ENCODE data around the gene CHST14. TPM values are rescaled to one million over a fixed set of nuclear protein-coding genes. Genes with fewer than 3 reads are reported as not detected.

CHST14 gene
- polyA plus RNA-seq, 1 donor from 2014 or later: 0.71 TPM

- H3K9ac ChIP-seq (ENCODE audit: low read length): no peak overlapping the region
- H3F3A ChIP-seq (ENCODE audit: insufficient read depth, low read length, poor library complexity, severe bottlenecking): no peaks in the 10 kb centered on the region
- H3K27ac ChIP-seq (ENCODE audit: low read length): no peak overlapping the region
- H2AFZ ChIP-seq (ENCODE audit: low read depth, low read length): no peak overlapping the region
- H3K79me2 ChIP-seq (replicated peaks; ENCODE audit: insufficient read depth, low read length): peaks cover 12% of the 10 kb centered on the region
- TF ChIP-seq MXI1 (conservative IDR thresholded peaks at IDR 0.05; ENCODE audit: poor library complexity, severe bottlenecking) (no peak), RAD21 (conservative IDR thresholded peaks at IDR 0.05) (no peak), EZH2 (IDR thresholded peaks at IDR 0.05; ENCODE audit: borderline replicate concordance, insufficient read depth, low read length, poor library complexity, severe bottlenecking) (no peak), POLR2AphosphoS5 (IDR thresholded peaks at IDR 0.05) (no peak)
- no peaks in the 10 kb centered on the region for H3K36me3 ChIP-seq (ENCODE audit: insufficient read depth, low read length)
- no peaks in the 10 kb centered on the region for H3K27me3 ChIP-seq (ENCODE audit: insufficient read depth, low read depth, low read length)
- no peak overlapping the region for H3K4me3 ChIP-seq (ENCODE audit: low read length)
- H3K9me2 ChIP-seq (ENCODE audit: insufficient read depth, low read length): no peaks in the 10 kb centered on the region
- no peaks in the 10 kb centered on the region for H3K9me3 ChIP-seq (ENCODE audit: low read length)
- no peak overlapping the region for H3K4me2 ChIP-seq (ENCODE audit: low read length)
- H4K20me1 ChIP-seq (ENCODE audit: insufficient read depth): peaks cover 3% of the 10 kb centered on the region
Observed at GRCh38 chr15:40454904-40455391, 15.8 kb upstream of the CHST14 start.

- H3K79me2 ChIP-seq (replicated peaks; ENCODE audit: insufficient read depth, low read length): peaks cover 2% of the 10 kb centered on the region
- TF ChIP-seq POLR2AphosphoS5 (IDR thresholded peaks at IDR 0.05): no peak
- no peak for TF ChIP-seq RAD21 (conservative IDR thresholded peaks at IDR 0.05)
- no peak for TF ChIP-seq EP300 (conservative IDR thresholded peaks at IDR 0.05; ENCODE audit: poor library complexity, severe bottlenecking)
- TF ChIP-seq SMC3 (conservative IDR thresholded peaks at IDR 0.05; ENCODE audit: poor library complexity): no peak
- no peak for TF ChIP-seq EZH2 (IDR thresholded peaks at IDR 0.05; ENCODE audit: borderline replicate concordance, insufficient read depth, low read length, poor library complexity, severe bottlenecking)
- no peak overlapping the region for H2AFZ ChIP-seq (ENCODE audit: low read depth, low read length)
- H3K9ac ChIP-seq (ENCODE audit: low read length): no peak overlapping the region
- no peak overlapping the region for H3K4me2 ChIP-seq (ENCODE audit: low read length)
- H3K9me2 ChIP-seq (ENCODE audit: insufficient read depth, low read length): no peaks in the 10 kb centered on the region
- no peak overlapping the region for H3K4me3 ChIP-seq (ENCODE audit: low read length)
- no peaks in the 10 kb centered on the region for H3K36me3 ChIP-seq (ENCODE audit: insufficient read depth, low read length)
- no peaks in the 10 kb centered on the region for H3K9me3 ChIP-seq (ENCODE audit: low read length)
- H3F3A ChIP-seq (ENCODE audit: insufficient read depth, low read length, poor library complexity, severe bottlenecking): no peaks in the 10 kb centered on the region
- no peaks in the 10 kb centered on the region for H4K20me1 ChIP-seq (ENCODE audit: insufficient read depth)
- no peak overlapping the region for H3K27ac ChIP-seq (ENCODE audit: low read length)
- H3K27me3 ChIP-seq (ENCODE audit: insufficient read depth, low read depth, low read length): no peaks in the 10 kb centered on the region
Observed at GRCh38 chr15:40456299-40456712, 14.5 kb upstream of the CHST14 start.

DNA sequence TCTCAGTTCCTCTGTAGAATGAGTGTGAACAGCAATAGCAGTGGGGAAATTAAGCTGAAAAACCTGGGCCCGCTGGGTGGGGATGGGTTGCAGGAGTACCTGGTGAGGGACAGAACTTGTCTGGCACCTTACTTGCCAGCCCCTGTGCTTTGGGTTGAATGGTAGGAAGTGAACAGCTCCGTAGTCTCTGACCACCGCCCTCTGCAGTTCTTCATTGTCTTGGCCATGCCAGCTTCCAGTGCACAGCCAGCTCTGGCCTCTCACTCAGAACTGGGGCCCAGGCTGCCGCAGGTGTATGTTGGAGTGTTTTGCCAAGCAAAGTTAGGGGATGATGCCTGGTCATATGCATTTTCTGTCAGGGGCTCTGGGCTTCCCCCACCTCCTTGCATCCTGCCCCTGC, 14.0 kb upstream of the CHST14 start:
- H3K27ac ChIP-seq (ENCODE audit: low read length): no peak overlapping the region
- no peaks in the 10 kb centered on the region for H3F3A ChIP-seq (ENCODE audit: insufficient read depth, low read length, poor library complexity, severe bottlenecking)
- H2AFZ ChIP-seq (ENCODE audit: low read depth, low read length): no peak overlapping the region
- no peaks in the 10 kb centered on the region for H3K9me2 ChIP-seq (ENCODE audit: insufficient read depth, low read length)
- H3K9me3 ChIP-seq (ENCODE audit: low read length): no peaks in the 10 kb centered on the region
- H3K27me3 ChIP-seq (ENCODE audit: insufficient read depth, low read depth, low read length): no peaks in the 10 kb centered on the region
- H4K20me1 ChIP-seq (ENCODE audit: insufficient read depth): no peaks in the 10 kb centered on the region
- no peak overlapping the region for H3K4me3 ChIP-seq (ENCODE audit: low read length)
- H3K36me3 ChIP-seq (ENCODE audit: insufficient read depth, low read length): no peaks in the 10 kb centered on the region
- no peak overlapping the region for H3K9ac ChIP-seq (ENCODE audit: low read length)
- H3K4me2 ChIP-seq (ENCODE audit: low read length): no peak overlapping the region
- no peak for TF ChIP-seq POLR2AphosphoS5 (IDR thresholded peaks at IDR 0.05)
- TF ChIP-seq EP300 (conservative IDR thresholded peaks at IDR 0.05; ENCODE audit: poor library complexity, severe bottlenecking): no peak
- no peak for TF ChIP-seq EZH2 (IDR thresholded peaks at IDR 0.05; ENCODE audit: borderline replicate concordance, insufficient read depth, low read length, poor library complexity, severe bottlenecking)
- TF ChIP-seq, protein P1, sequence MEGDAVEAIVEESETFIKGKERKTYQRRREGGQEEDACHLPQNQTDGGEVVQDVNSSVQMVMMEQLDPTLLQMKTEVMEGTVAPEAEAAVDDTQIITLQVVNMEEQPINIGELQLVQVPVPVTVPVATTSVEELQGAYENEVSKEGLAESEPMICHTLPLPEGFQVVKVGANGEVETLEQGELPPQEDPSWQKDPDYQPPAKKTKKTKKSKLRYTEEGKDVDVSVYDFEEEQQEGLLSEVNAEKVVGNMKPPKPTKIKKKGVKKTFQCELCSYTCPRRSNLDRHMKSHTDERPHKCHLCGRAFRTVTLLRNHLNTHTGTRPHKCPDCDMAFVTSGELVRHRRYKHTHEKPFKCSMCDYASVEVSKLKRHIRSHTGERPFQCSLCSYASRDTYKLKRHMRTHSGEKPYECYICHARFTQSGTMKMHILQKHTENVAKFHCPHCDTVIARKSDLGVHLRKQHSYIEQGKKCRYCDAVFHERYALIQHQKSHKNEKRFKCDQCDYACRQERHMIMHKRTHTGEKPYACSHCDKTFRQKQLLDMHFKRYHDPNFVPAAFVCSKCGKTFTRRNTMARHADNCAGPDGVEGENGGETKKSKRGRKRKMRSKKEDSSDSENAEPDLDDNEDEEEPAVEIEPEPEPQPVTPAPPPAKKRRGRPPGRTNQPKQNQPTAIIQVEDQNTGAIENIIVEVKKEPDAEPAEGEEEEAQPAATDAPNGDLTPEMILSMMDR (IDR thresholded peaks at IDR 0.05; ENCODE audit: poor library complexity, severe bottlenecking): no peak
- no peak for TF ChIP-seq MXI1 (conservative IDR thresholded peaks at IDR 0.05; ENCODE audit: poor library complexity, severe bottlenecking)
- TF ChIP-seq TAF1 (IDR thresholded peaks at IDR 0.05; ENCODE audit: low read depth): no peak
- no peak for TF ChIP-seq SMC3 (conservative IDR thresholded peaks at IDR 0.05; ENCODE audit: poor library complexity)
- H3K79me2 ChIP-seq (replicated peaks; ENCODE audit: insufficient read depth, low read length): no peaks in the 10 kb centered on the region

Measured in neural cell (in vitro differentiated cells).